Ureter (tissue), 1 donor: Measurements from ENCODE around the gene ASB15. TPM values are rescaled to one million over a fixed set of nuclear protein-coding genes. Genes with fewer than 3 reads are reported as not detected.

ENCODE experiments used
- DNase-seq: peaks from one replicate; pipeline ENCODE4 v3.0.0-alpha.2; 2020; ENCODE audit warnings: low spot score
- total RNA-seq: library from RNA; stranded (reverse); gene quantifications from one replicate; pipeline ENCODE4 v1.2.4, GENCODE V29; 2023
- donor health status: DM: yes; HTN: yes; CAD: no.

Gene ASB15
- total RNA-seq, 1 donor from 2014 or later = not detected

- DNase-seq = no peak
These were observed 34.1 kb downstream of the ASB15 start for GRCh38 chr7:123635551-123636359.

- DNase-seq = no peak
These were observed 35.6 kb downstream of the ASB15 start for GRCh38 chr7:123637203-123637602.

DNA sequence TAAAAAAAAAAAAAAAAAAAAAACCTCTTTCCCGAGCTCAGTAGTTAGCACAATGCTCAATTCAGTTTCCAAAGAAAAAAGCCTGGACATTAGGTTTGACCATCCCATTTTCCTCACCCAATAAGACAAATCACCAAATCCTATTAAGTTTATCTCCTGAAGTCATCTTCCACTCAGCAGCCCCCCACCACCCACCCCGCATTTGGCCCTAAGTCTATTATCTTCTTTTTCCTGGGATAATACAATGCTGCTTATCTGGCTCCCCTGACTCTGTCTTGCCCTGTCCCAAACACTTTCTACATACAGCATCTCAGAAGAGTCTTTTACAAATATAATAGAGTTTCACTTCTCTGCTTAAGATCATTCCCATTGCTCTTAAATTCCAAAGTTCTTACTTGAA is 36.3 kb downstream of the ASB15 start:
- DNase-seq = no peak

GRCh38 chr7:123639631-123640030 is 38.0 kb downstream of the ASB15 start:
- DNase-seq = no peak

- DNase-seq = no peak
These were observed 39.0 kb downstream of the ASB15 start for GRCh38 chr7:123640583-123640982.

GRCh38 chr7:123641901-123642300 is 40.3 kb downstream of the ASB15 start:
- no peak for DNase-seq

DNA sequence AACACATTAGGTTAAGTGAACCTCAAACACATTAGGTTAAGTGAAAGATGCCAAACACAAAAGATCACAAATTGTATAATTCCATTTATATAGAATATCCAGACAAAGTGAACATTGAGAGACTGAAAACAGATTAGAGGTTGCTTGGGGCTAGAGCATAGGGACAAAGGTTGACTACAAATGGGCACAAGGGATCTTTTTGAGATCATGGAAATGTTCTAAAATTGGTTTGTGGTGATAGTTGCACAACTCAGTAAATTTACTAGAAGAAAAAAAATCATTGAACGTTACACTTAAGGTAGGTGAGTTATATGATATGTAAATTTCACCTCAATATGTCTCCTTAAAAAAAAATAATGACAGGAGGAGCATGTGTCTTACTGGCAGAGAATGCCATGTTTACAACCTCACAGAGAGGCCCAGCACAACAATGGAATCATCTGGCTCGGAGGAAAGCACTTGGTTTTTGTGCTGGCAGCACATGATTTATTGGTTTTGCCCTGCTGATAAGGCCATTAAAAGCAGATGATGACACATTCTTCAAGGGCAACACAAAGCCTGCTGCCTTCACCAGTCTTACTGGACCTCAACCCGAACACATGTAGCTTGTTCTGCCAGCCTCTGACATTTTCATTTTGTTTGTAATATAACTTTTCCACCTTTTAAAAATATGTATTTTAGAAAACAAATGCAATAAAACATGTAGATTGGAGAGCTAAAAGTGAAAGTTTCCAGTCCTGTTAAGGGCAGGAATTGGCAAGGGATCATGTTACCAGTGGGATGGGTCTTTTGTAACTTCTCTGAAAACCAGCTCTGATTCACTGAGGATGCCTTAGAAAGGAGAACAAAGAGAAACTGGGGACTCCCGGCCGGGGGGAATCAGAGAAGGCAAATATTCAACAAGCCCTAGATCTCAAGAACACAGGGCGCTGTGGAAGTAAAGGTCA is 42.1 kb downstream of the ASB15 start:
- DNase-seq = no peak

- no peak for DNase-seq
These were observed 43.9 kb downstream of the ASB15 start for GRCh38 chr7:123645516-123645915.

GRCh38 chr7:123647106-123647730 is 45.6 kb downstream of the ASB15 start:
- DNase-seq = no peak

DNA sequence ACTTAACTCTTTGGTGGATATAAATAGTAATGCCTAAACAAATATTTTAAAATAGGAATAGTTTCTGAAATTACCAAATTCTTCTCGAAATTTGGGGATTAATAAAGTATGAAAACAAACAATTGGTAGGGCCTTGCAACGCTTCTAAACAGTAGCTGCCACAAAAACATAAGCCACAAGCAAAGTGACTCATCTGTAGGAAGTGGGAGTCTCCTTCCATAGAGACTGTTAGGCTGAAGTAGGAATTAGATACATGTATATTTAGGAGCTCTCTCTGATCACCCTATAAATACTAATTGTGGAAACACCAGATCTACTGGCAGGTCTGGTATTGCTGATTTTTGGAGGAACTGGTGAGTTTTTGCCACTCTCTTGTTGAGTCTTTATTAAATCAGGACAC is 48.3 kb downstream of the ASB15 start:
- DNase-seq = no peak

GRCh38 chr7:123650595-123650994 is 49.0 kb downstream of the ASB15 start:
- DNase-seq = no peak

DNA sequence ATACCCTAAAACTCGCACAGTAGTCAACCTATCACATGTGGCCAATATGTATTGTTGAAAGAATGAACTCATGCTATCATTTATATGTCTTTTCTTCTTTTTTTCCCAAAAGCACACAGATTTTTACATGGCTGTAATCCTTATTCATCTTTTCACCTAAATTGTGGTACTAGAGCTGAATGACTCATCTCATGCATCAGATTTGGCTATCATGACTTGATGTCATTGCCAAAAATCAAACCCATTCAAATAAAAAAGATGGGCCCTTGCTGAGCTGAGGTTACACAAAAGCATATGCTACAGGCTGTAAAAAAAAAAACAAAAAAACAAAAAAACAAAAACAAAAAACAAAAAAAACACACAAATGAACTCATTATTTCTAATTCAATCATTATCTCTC is 50.8 kb downstream of the ASB15 start:
- DNase-seq = no peak

DNA sequence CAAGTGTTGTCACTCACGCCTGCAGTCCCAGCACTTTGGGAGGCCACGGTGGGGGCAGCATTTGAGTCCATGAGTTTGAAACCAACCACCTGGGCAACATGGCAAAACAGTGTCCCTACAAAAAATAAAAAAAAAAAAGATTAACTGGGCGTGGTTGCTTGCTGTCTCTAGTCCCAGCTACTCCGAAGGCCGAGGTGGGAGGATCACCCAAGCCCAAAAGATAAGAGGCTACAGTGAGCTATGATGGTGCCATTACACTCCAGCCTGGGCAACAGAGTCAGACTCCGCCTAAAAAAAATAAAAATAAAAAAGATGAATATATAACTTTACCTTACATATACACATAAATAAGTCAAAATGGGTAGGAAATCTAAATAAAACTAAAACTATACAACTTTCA is 51.5 kb downstream of the ASB15 start:
- no peak for DNase-seq

DNA sequence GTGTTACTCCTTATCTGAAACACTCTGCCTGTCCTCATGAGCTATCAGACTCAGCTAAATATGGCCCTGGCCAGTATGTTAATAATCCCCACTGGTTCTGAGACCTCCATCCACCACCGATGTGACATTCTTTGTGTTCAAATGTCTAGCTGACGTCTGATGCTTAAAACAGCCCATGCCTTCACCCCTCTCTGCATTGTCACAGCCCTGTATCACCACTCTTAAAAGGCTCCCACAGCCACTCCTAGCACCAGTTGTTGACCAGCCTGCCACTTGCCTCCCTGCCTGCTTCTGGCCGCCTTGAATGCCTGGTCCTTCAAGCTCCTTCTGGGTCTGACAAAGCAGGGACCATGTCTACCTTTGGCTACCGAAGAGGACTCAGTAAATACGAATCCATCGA is 54.0 kb downstream of the ASB15 start, which contains the start of gene LMOD2:
Gene LMOD2 (plus strand): TSS at position 253 of the 400 bp plus-strand sequence. CDS start 98 bp downstream, at position 351.
- no peak for DNase-seq

DNA sequence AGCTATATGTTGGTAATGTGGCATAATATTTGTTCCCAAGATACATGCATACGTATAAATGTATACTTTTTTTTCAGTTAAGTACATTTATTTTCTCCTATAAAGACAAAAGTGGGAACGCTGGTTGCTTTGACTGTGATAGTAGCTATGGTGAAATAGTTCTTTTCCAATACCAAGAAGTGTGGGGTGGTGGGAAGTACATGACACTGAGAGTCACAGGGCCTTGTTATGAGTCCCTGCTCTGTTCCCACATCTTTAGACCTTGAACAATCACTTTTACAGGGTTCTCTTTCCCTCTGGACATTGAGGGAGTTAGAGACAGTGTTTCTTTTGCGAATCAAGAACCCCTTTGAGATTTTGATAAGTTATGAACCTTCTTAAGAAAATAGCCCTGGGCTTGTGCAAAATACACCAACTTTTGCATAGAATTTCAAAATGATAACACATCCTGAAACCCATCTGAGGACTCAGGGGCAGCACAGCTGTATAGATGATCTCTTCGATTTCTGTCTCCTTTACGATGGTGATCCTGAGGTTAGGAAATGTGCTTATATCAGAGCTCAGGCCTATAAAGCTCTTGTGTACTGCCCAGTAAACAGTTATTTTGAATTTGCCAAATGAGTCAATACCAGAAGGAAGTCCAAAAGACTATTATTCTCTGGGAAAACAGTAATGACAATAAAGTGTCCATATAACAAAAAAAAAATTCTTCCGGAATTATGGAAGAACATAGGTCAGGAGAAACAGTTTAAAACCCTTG is 55.1 kb downstream of the ASB15 start:
- no peak for DNase-seq

DNA sequence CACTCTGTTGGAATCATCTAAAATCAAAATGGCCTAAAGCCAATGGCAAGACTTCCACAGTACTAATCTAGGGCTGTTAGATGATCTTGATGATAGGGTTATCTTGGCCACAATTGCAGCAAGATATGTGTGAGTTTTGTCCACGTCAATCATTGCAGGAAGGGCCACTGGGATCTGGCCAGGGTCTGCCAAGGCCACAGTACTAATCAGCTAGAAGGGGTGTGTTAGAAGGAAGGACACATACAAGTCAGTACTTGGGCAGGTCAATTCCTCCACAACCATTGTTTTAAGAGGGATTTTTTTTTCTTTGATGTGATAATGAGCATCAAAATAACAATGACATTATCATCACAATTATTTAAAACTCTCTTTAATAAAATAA is 55.7 kb downstream of the ASB15 start:
- no peak for DNase-seq

DNA sequence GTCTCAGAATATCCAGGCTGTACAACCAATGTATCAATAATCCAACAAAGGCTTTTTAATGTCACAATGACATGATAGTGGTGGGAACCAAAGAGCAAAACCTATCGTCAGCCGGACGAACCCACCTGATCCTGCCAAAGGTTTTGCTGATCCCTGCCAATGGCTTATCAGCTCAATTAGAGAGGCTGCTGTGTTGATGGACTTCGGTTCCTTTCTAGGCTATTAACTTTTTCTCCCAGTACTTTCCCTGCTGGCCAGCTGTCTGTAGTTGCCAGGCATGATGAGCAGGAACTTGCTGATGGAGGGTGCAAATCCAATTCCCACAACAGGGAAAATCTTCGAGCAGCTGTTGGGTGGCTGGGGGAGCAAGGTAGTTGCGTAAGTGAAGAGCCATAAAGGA is 56.4 kb downstream of the ASB15 start:
- no peak for DNase-seq

DNA sequence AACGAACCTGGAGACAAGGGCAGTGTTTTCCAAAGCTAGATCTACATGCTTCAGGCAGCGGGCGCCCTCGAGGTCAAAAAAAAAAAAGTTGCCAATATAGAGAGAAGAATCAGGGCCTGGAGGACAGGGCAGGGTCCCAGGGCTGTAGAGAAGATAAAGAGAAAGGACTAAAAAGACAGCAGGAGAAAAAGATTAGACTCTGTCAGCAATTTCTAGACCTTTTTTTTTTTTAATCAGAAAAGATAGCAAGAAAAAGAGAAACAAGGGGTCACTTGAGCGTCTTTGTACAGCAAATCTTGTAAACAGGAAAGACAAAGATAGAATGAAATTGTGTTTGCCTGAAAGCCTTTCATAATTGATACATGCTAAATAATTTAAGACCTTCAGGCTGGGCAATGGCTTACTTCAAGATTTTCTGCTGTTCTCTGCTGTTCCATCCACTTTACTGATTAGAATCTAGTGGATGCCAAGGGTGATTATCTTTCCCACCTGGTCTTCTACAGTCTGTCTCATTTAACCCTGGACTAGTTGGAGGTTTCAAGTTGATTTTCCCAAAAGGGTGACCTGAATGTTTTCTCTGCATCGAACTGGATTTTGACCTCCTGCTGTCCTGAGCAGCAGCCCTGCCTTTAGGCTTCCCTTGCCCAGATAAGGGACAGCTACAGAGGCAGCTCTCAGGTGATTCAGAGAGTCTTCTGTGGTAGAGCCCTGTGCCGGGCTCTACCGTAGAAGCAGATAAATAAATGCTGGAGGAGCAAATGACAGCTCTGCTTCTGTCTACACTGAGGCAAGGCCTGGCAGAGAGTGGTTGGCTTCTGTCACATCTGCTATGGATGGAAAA is 59.1 kb downstream of the ASB15 start:
- no peak for DNase-seq

GRCh38 chr7:123661765-123662164 is 60.1 kb downstream of the ASB15 start:
- DNase-seq = no peak

DNA sequence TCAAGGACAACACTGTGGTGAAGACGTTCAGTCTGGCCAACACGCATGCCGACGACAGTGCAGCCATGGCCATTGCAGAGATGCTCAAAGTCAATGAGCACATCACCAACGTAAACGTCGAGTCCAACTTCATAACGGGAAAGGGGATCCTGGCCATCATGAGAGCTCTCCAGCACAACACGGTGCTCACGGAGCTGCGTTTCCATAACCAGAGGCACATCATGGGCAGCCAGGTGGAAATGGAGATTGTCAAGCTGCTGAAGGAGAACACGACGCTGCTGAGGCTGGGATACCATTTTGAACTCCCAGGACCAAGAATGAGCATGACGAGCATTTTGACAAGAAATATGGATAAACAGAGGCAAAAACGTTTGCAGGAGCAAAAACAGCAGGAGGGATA is 60.7 kb downstream of the ASB15 start:
- no peak for DNase-seq

GRCh38 chr7:123662755-123663154 is 61.1 kb downstream of the ASB15 start:
- no peak for DNase-seq
